Cardiac fibroblast (primary cell): Measurements from ENCODE around the gene SERPINA5.

Experiments used
- DNase-seq, 2 donors: peaks; one replicate each; pipeline versions ENCODE4 v3.0.0 to v3.0.0-alpha.2; 2010; ENCODE audit warnings: low read depth in 2 of 2
- H3K4me3 ChIP-seq, 2 donors: replicated peaks in 1 of 2; 1 replicate in 1 of 2; 2 replicates in 1 of 2; pipeline ENCODE4 v1.5.1; 2011; ENCODE audit warnings: low read depth in 2 of 2, low read length in 2 of 2, mild to moderate bottlenecking in 2 of 2, moderate library complexity in 1 of 2
- CTCF ChIP-seq: IDR thresholded peaks from one replicate; pipeline ENCODE4 v1.5.1; 2011; ENCODE audit warnings: low read depth, mild to moderate bottlenecking, low read length, inconsistent platforms

Gene SERPINA5

GRCh38 chr14:94561656-94562010, 19.6 kb upstream of the SERPINA5 start:
- DNase-seq, result no peak
- H3K4me3 ChIP-seq, result no peak overlapping the region
- TF ChIP-seq CTCF, result no peak

- no peak for DNase-seq
- no peak overlapping the region for H3K4me3 ChIP-seq
- TF ChIP-seq CTCF, result no peak
These were observed 19.2 kb upstream of the SERPINA5 start for GRCh38 chr14:94562022-94562421.

DNA sequence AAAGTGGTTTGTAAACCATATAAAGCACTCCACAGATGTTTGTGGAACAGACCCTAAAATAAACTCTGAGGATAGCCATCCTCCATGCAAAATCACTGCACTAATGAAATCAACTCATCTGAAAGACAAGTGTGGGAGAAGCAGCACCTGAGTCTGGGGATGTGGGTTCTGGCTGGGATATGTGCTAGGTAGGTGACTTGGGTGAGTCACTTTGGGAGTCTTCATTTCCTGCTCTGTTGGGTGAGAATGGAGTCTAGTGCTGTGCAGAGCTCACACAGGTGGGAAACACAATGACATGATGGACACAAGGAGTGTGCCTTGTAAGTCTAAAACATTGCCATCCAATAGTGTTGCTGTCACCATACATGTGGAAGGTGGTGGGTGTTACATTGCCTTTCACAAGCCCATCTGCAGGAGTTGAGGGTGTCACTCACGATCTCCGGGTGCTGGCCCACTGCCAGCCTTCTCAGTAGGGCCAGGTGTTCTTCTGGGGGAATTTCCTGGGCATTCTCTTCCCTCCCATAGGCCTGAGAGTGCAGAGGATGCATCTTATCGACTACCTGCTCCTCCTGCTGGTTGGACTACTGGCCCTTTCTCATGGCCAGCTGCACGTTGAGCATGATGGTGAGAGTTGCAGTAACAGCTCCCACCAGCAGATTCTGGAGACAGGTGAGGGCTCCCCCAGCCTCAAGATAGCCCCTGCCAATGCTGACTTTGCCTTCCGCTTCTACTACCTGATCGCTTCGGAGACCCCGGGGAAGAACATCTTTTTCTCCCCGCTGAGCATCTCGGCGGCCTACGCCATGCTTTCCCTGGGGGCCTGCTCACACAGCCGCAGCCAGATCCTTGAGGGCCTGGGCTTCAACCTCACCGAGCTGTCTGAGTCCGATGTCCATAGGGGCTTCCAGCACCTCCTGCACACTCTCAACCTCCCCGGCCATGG, 18.0 kb upstream of the SERPINA5 start:
- H3K4me3 ChIP-seq, result no peak overlapping the region
- no peak for DNase-seq
- no peak for TF ChIP-seq CTCF

- H3K4me3 ChIP-seq, result no peak overlapping the region
- TF ChIP-seq CTCF, result no peak
- DNase-seq, result no peak
These were observed 16.8 kb upstream of the SERPINA5 start for GRCh38 chr14:94564381-94564780.

GRCh38 chr14:94568186-94568585, 13.0 kb upstream of the SERPINA5 start:
- TF ChIP-seq CTCF, result no peak
- no peak overlapping the region for H3K4me3 ChIP-seq
- DNase-seq, result no peak

DNA sequence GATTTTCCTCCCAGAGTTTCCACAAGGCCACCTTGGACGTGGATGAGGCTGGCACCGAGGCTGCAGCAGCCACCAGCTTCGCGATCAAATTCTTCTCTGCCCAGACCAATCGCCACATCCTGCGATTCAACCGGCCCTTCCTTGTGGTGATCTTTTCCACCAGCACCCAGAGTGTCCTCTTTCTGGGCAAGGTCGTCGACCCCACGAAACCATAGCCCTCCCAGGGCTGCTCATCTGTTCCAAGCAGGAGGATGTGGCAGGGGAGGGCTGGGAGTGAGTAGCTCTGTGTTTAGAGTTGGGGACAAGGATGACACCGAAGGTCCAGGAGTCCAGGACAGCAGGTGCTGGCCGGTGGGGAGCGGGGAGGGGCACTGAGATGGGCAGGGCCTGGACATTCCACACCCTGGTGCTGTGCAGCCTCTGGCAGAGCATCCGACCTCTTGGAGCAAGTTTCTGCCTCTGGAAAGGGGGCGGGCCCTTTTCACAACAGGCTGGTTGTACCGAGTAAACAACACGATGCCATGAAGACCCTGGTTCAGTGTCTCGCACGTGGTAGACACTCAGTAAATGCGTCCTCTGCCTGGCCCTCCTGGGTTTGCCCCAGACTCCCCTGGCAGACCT, 11.7 kb upstream of the SERPINA5 start:
- TF ChIP-seq CTCF, result no peak

More for the DNA sequence above, 11.7 kb upstream of the SERPINA5 start:
- DNase-seq, result no peak
- H3K4me3 ChIP-seq, result no peak overlapping the region
